ENCODE results near the gene SPTBN1.
A peak's percentile ranks its signal among the peaks of the same experiment; 100 is the strongest.

SPTBN1 gene

GRCh38 chr2:54456612-54457322 lies 640 bp downstream of the SPTBN1 start:
- Histone ChIP-seq H3K9me3 (replicated peaks; ENCODE audit: low read length) (no peaks in the 10 kb centered on the region), H3K4me3 (ENCODE audit: low read length) (peak overlapping the region; percentile 93), H3K27me3 (ENCODE audit: control insufficient read depth, insufficient read depth, low read length) (no peaks in the 10 kb centered on the region), H3K36me3 (ENCODE audit: insufficient read depth, low read length) (no peaks in the 10 kb centered on the region), H3K9ac (ENCODE audit: low read depth, low read length) (peak overlapping the region; percentile 80), H3K4me2 (ENCODE audit: low read length) (peak overlapping the region; percentile 96), H3K4me1 (ENCODE audit: control insufficient read depth, insufficient read depth, low read length) (peaks cover 35% of the 10 kb centered on the region)

- Histone ChIP-seq H3K4me2 (ENCODE audit: low read length) (peak overlapping the region; percentile 96), H3K27me3 (ENCODE audit: control insufficient read depth, insufficient read depth, low read length) (no peaks in the 10 kb centered on the region), H3K4me1 (ENCODE audit: control insufficient read depth, insufficient read depth, low read length) (peaks cover 37% of the 10 kb centered on the region), H3K9ac (ENCODE audit: low read depth, low read length) (peak overlapping the region; percentile 80), H3K9me3 (replicated peaks; ENCODE audit: low read length) (no peaks in the 10 kb centered on the region), H3K4me3 (ENCODE audit: low read length) (peak overlapping the region; percentile 93), H3K36me3 (ENCODE audit: insufficient read depth, low read length) (no peaks in the 10 kb centered on the region)
Observed at GRCh38 chr2:54457323-54458023, 1.3 kb downstream of the SPTBN1 start.

- Histone ChIP-seq H3K27me3 (ENCODE audit: control insufficient read depth, insufficient read depth, low read length) (no peaks in the 10 kb centered on the region), H3K4me1 (ENCODE audit: control insufficient read depth, insufficient read depth, low read length) (peaks cover 37% of the 10 kb centered on the region), H3K36me3 (ENCODE audit: insufficient read depth, low read length) (no peaks in the 10 kb centered on the region), H3K4me3 (ENCODE audit: low read length) (peak overlapping the region; percentile 93), H3K9ac (ENCODE audit: low read depth, low read length) (peak overlapping the region; percentile 80), H3K4me2 (ENCODE audit: low read length) (peak overlapping the region; percentile 96), H3K9me3 (replicated peaks; ENCODE audit: low read length) (no peaks in the 10 kb centered on the region)
Observed at GRCh38 chr2:54459037-54459441, 2.9 kb downstream of the SPTBN1 start.

- H3K4me1 ChIP-seq (ENCODE audit: control insufficient read depth, insufficient read depth, low read length) = peaks cover 31% of the 10 kb centered on the region
- no peaks in the 10 kb centered on the region for H3K27me3 ChIP-seq (ENCODE audit: control insufficient read depth, insufficient read depth, low read length)
- H3K9ac ChIP-seq (ENCODE audit: low read depth, low read length) = no peak overlapping the region
- peak overlapping the region; percentile 16 for H3K4me2 ChIP-seq (ENCODE audit: low read length)
- H3K9me3 ChIP-seq (replicated peaks; ENCODE audit: low read length) = no peaks in the 10 kb centered on the region
- H3K4me3 ChIP-seq (ENCODE audit: low read length) = no peak overlapping the region
- no peaks in the 10 kb centered on the region for H3K36me3 ChIP-seq (ENCODE audit: insufficient read depth, low read length)
Observed at GRCh38 chr2:54461261-54461660, 5.1 kb downstream of the SPTBN1 start.

- Histone ChIP-seq H3K9ac (ENCODE audit: low read depth, low read length) (no peak overlapping the region), H3K9me3 (replicated peaks; ENCODE audit: low read length) (no peaks in the 10 kb centered on the region), H3K4me3 (ENCODE audit: low read length) (no peak overlapping the region), H3K36me3 (ENCODE audit: insufficient read depth, low read length) (no peaks in the 10 kb centered on the region), H3K4me2 (ENCODE audit: low read length) (no peak overlapping the region), H3K27me3 (ENCODE audit: control insufficient read depth, insufficient read depth, low read length) (no peaks in the 10 kb centered on the region), H3K4me1 (ENCODE audit: control insufficient read depth, insufficient read depth, low read length) (peaks cover 33% of the 10 kb centered on the region)
Observed at GRCh38 chr2:54464341-54464740, 8.2 kb downstream of the SPTBN1 start.

GRCh38 chr2:54465143-54465542 lies 9.0 kb downstream of the SPTBN1 start:
- H3K27me3 ChIP-seq (ENCODE audit: control insufficient read depth, insufficient read depth, low read length) = no peaks in the 10 kb centered on the region
- no peak overlapping the region for H3K9ac ChIP-seq (ENCODE audit: low read depth, low read length)
- no peaks in the 10 kb centered on the region for H3K9me3 ChIP-seq (replicated peaks; ENCODE audit: low read length)
- no peak overlapping the region for H3K4me2 ChIP-seq (ENCODE audit: low read length)
- peaks cover 34% of the 10 kb centered on the region for H3K4me1 ChIP-seq (ENCODE audit: control insufficient read depth, insufficient read depth, low read length)
- H3K36me3 ChIP-seq (ENCODE audit: insufficient read depth, low read length) = no peaks in the 10 kb centered on the region
- H3K4me3 ChIP-seq (ENCODE audit: low read length) = no peak overlapping the region

- Histone ChIP-seq H3K4me2 (ENCODE audit: low read length) (peak overlapping the region; percentile 19), H3K4me1 (ENCODE audit: control insufficient read depth, insufficient read depth, low read length) (peaks cover 43% of the 10 kb centered on the region), H3K9ac (ENCODE audit: low read depth, low read length) (no peak overlapping the region), H3K4me3 (ENCODE audit: low read length) (no peak overlapping the region), H3K9me3 (replicated peaks; ENCODE audit: low read length) (no peaks in the 10 kb centered on the region), H3K27me3 (ENCODE audit: control insufficient read depth, insufficient read depth, low read length) (no peaks in the 10 kb centered on the region), H3K36me3 (ENCODE audit: insufficient read depth, low read length) (no peaks in the 10 kb centered on the region)
Observed at GRCh38 chr2:54466870-54467269, 10.7 kb downstream of the SPTBN1 start.

GRCh38 chr2:54468673-54469072 lies 12.5 kb downstream of the SPTBN1 start:
- no peaks in the 10 kb centered on the region for H3K36me3 ChIP-seq (ENCODE audit: insufficient read depth, low read length)
- H3K9ac ChIP-seq (ENCODE audit: low read depth, low read length) = no peak overlapping the region
- peak overlapping the region; percentile 17 for H3K4me2 ChIP-seq (ENCODE audit: low read length)
- no peaks in the 10 kb centered on the region for H3K9me3 ChIP-seq (replicated peaks; ENCODE audit: low read length)
- H3K27me3 ChIP-seq (ENCODE audit: control insufficient read depth, insufficient read depth, low read length) = no peaks in the 10 kb centered on the region
- H3K4me3 ChIP-seq (ENCODE audit: low read length) = no peak overlapping the region
- H3K4me1 ChIP-seq (ENCODE audit: control insufficient read depth, insufficient read depth, low read length) = peaks cover 44% of the 10 kb centered on the region

- Histone ChIP-seq H3K4me1 (ENCODE audit: control insufficient read depth, insufficient read depth, low read length) (peaks cover 53% of the 10 kb centered on the region), H3K27me3 (ENCODE audit: control insufficient read depth, insufficient read depth, low read length) (no peaks in the 10 kb centered on the region), H3K4me3 (ENCODE audit: low read length) (no peak overlapping the region), H3K4me2 (ENCODE audit: low read length) (peak overlapping the region; percentile 26), H3K36me3 (ENCODE audit: insufficient read depth, low read length) (no peaks in the 10 kb centered on the region), H3K9ac (ENCODE audit: low read depth, low read length) (peak overlapping the region; percentile 26), H3K9me3 (replicated peaks; ENCODE audit: low read length) (no peaks in the 10 kb centered on the region)
Observed at GRCh38 chr2:54469484-54470053, 13.4 kb downstream of the SPTBN1 start.

GRCh38 chr2:54470266-54470938 lies 14.3 kb downstream of the SPTBN1 start:
- Histone ChIP-seq H3K4me2 (ENCODE audit: low read length) (peak overlapping the region; percentile 27), H3K4me1 (ENCODE audit: control insufficient read depth, insufficient read depth, low read length) (peaks cover 51% of the 10 kb centered on the region), H3K9ac (ENCODE audit: low read depth, low read length) (no peak overlapping the region), H3K36me3 (ENCODE audit: insufficient read depth, low read length) (no peaks in the 10 kb centered on the region), H3K9me3 (replicated peaks; ENCODE audit: low read length) (no peaks in the 10 kb centered on the region), H3K27me3 (ENCODE audit: control insufficient read depth, insufficient read depth, low read length) (no peaks in the 10 kb centered on the region), H3K4me3 (ENCODE audit: low read length) (no peak overlapping the region)

- Histone ChIP-seq H3K27me3 (ENCODE audit: control insufficient read depth, insufficient read depth, low read length) (no peaks in the 10 kb centered on the region), H3K4me3 (ENCODE audit: low read length) (no peak overlapping the region), H3K36me3 (ENCODE audit: insufficient read depth, low read length) (no peaks in the 10 kb centered on the region), H3K9me3 (replicated peaks; ENCODE audit: low read length) (no peaks in the 10 kb centered on the region), H3K4me1 (ENCODE audit: control insufficient read depth, insufficient read depth, low read length) (peaks cover 53% of the 10 kb centered on the region), H3K9ac (ENCODE audit: low read depth, low read length) (no peak overlapping the region), H3K4me2 (ENCODE audit: low read length) (peak overlapping the region; percentile 25)
Observed at GRCh38 chr2:54471221-54471711, 15.1 kb downstream of the SPTBN1 start.
